Endothelial cell of umbilical vein (primary cell): ENCODE results near the gene LEPROT. TPM values are rescaled to one million over a fixed set of nuclear protein-coding genes. Genes with fewer than 3 reads are reported as not detected.
A peak's percentile ranks its signal among the peaks of the same experiment; 100 is the strongest.

ENCODE experiments used
- BruUV-seq: library from RNA; stranded (reverse); fragments of 400-500 nt; replicated peaks from 2 replicates; lab custom pipeline; 2021; lab: Mats Ljungman, UMichigan
- CTCF ChIA-PET: fragments of 300-600, 350-600 bp; sonication (Branson Sonifier 250); formaldehyde crosslinking; loops from one replicate; lab custom pipeline; 2021; ENCODE audit warnings: antibody characterized with exemption, inconsistent platforms; lab: Charles Lee
- POLR2A ChIA-PET: fragments of 300-600, 350-600 bp; sonication (Branson Sonifier 250); formaldehyde crosslinking; loops from one replicate; lab custom pipeline; 2021; ENCODE audit warnings: antibody characterized with exemption, inconsistent platforms; lab: Charles Lee
- DNase-seq: peaks from one replicate; pipeline ENCODE4 v3.0.0-alpha.2; 2011; ENCODE audit warnings: low read depth, low spot score
- FAIRE-seq: peaks from 2 replicates; lab custom pipeline; 2011; peaks lifted over from hg19 to GRCh38; lab: Jason Lieb, UNC
- H2AFZ ChIP-seq: 2 replicates; pipeline ENCODE4 v1.6.0; 2012; ENCODE audit warnings: low read depth, low read length, control low read depth, inconsistent platforms
- H3K27ac ChIP-seq: 2 replicates; pipeline ENCODE4 v1.5.1; 2011; ENCODE audit warnings: low read depth, mild to moderate bottlenecking, control low read depth, low read length, moderate library complexity; ENCODE audit not compliant: insufficient read depth
- H3K27me3 ChIP-seq, 2 experiments: 2 replicates each; pipeline versions ENCODE4 v1.6.0 to v1.6.1; 2011; ENCODE audit warnings: low read length in 2 of 2, mixed read lengths in 1 of 2; ENCODE audit not compliant: control insufficient read depth in 2 of 2, insufficient read depth in 2 of 2
- H3K36me3 ChIP-seq, 2 experiments: 2 replicates in 1 of 2; 3 replicates in 1 of 2; pipeline ENCODE4 v1.5.1; 2011; ENCODE audit warnings: low read length in 2 of 2, mild to moderate bottlenecking in 1 of 2, moderate library complexity in 1 of 2; ENCODE audit not compliant: control insufficient read depth in 2 of 2, insufficient read depth in 2 of 2; ENCODE audit errors: extremely low read depth in 1 of 2
- H3K4me1 ChIP-seq: 3 replicates; pipeline ENCODE4 v1.5.1; 2011; ENCODE audit warnings: mild to moderate bottlenecking, low read length; ENCODE audit not compliant: control insufficient read depth, insufficient read depth; ENCODE audit errors: extremely low read depth
- H3K4me2 ChIP-seq: 2 replicates; pipeline ENCODE4 v1.6.1; 2011; ENCODE audit warnings: low read length, control low read depth, mixed read lengths; ENCODE audit not compliant: insufficient read depth
- H3K4me3 ChIP-seq, 3 experiments: fragments of 200-600 bp in 1 of 3; sonication (generic), shearing (Covaris generic) in 1 of 3; replicated peaks in 1 of 3; 2 replicates each; pipeline ENCODE4 v1.5.1; 2011 to 2016; ENCODE audit warnings: control low read depth in 3 of 3, low read length in 3 of 3, mild to moderate bottlenecking in 2 of 3, inconsistent platforms in 1 of 3, low read depth in 1 of 3, moderate library complexity in 1 of 3; ENCODE audit not compliant: insufficient read depth in 1 of 3
- H3K79me2 ChIP-seq: 2 replicates; pipeline ENCODE4 v1.6.0; 2012; ENCODE audit warnings: low read length, inconsistent platforms; ENCODE audit not compliant: control insufficient read depth, insufficient read depth
- H3K9ac ChIP-seq: replicated peaks from 2 replicates; pipeline ENCODE3; 2011; ENCODE audit warnings: low read length, control low read depth; ENCODE audit not compliant: insufficient read depth; ENCODE audit errors: extremely low read depth
- H3K9me1 ChIP-seq: replicated peaks from 3 replicates; pipeline ENCODE4 v1.6.0; 2011; ENCODE audit warnings: mild to moderate bottlenecking, low read length; ENCODE audit not compliant: control insufficient read depth, insufficient read depth; ENCODE audit errors: extremely low read depth
- H3K9me3 ChIP-seq: replicated peaks from 2 replicates; pipeline ENCODE4 v1.5.1; 2012; ENCODE audit warnings: low read length, inconsistent platforms; ENCODE audit not compliant: control insufficient read depth, insufficient read depth
- H4K20me1 ChIP-seq: replicated peaks from 2 replicates; pipeline ENCODE3; 2011; ENCODE audit warnings: mild to moderate bottlenecking, low read length; ENCODE audit not compliant: control insufficient read depth, insufficient read depth; ENCODE audit errors: extremely low read depth
- EZH2 ChIP-seq: IDR thresholded peaks from 2 replicates; pipeline ENCODE4 v1.6.1; 2012; ENCODE audit warnings: borderline replicate concordance, low read depth, mild to moderate bottlenecking, moderate library complexity, low read length, inconsistent platforms; ENCODE audit not compliant: severe bottlenecking
- FOS ChIP-seq: IDR thresholded peaks from 2 replicates; pipeline ENCODE4 v1.6.1; 2011; ENCODE audit warnings: mild to moderate bottlenecking, low read length, moderate library complexity, borderline replicate concordance; ENCODE audit not compliant: insufficient read depth
- GATA2 ChIP-seq: IDR thresholded peaks from 2 replicates; pipeline ENCODE4 v1.7.0; 2011; ENCODE audit warnings: low read depth, mild to moderate bottlenecking, moderate library complexity, mixed read lengths, low read length; ENCODE audit not compliant: insufficient read length, insufficient read depth
- JUN ChIP-seq: IDR thresholded peaks from 2 replicates; pipeline ENCODE4 v1.6.1; 2011; ENCODE audit warnings: borderline replicate concordance, low read depth; ENCODE audit not compliant: insufficient read length, insufficient read depth
- MYC ChIP-seq: IDR thresholded peaks from one replicate; pipeline ENCODE4 v1.6.1; 2011; ENCODE audit warnings: mild to moderate bottlenecking, low read depth, low read length
- POLR2A ChIP-seq: IDR thresholded peaks from 2 replicates; pipeline ENCODE4 v1.6.1; 2012; ENCODE audit warnings: low read depth, mild to moderate bottlenecking, control low read depth, low read length
- dilution Hi-C: fragments of 300-500 bp; cut with MboI; formaldehyde crosslinking; loops from one replicate; pipeline ENCODE4 v1.15.0; 2019; ENCODE audit warnings: low sequenced_read_pairs; ENCODE audit not compliant: extremely low pct_ligation_motif_present
- intact Hi-C: fragments of 100-400 bp; cut with micrococcal nuclease; formaldehyde crosslinking; loops from one replicate; pipeline ENCODE4 v1.10.0; 2022
- polyA plus RNA-seq, 4 experiments: library from polyadenylated mRNA; depleted of rRNA in 3 of 4; stranded (reverse) in 3 of 4; unstranded in 1 of 4; fragments of >200 nt; gene quantifications; 2 replicates each; pipeline versions ENCODE4 v1.2.1 to v1.2.3, GENCODE V29; 2011 to 2012; ENCODE audit warnings: missing spikeins in 1 of 4
- total RNA-seq: library from RNA; stranded (reverse); gene quantifications from 2 replicates; pipeline ENCODE4 v1.2.3, GENCODE V29; 2021
- TF ChIP-seq, protein P1 (sequence below): IDR thresholded peaks from 2 replicates; pipeline ENCODE4 v1.6.1; 2011; ENCODE audit not compliant: insufficient read depth, insufficient read length
- TF ChIP-seq, protein P2 (sequence below), 2 donors: IDR thresholded peaks; 1 replicate in 1 of 2; 2 replicates in 1 of 2; pipeline ENCODE4 v1.5.1; 2011; ENCODE audit warnings: low read length in 2 of 2, mild to moderate bottlenecking in 2 of 2, moderate library complexity in 2 of 2, control low read depth in 1 of 2, inconsistent platforms in 1 of 2, low read depth in 1 of 2; ENCODE audit not compliant: insufficient read depth in 1 of 2; ENCODE audit errors: extremely low read depth in 1 of 2

LEPROT gene
- total and polyA plus RNA-seq, 2 donors (not counting 3 experiments of a cell fraction or from before 2014, with no cell fraction given), result 80.6 to 94.8 TPM

DNA sequence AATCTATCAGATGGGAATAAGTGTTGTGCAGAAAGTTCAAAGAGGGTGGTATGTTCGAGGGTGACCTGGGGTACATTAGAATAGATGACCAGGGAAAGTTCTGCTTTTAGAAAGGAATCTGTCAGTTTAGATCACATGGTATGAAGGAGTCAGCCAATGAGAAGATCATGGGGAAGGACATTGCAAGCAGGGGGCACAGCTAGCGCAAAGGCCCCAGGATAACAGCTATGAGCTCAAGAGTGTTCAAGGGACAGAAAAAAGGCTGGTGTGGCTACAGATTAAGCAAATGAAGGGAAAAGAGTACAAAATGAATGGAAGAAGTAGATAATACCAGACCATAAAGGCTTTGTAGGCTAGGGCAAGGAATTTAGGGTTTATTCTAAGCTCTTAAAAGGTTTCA is 8.6 kb downstream of the LEPROT start:
- POLR2A ChIA-PET, result interaction anchor here (1.8 kb wide), 1 partner anchor 9 kb away, joined by 6 read pairs; the partner anchor contains the start of genes LEPR and LEPROT
- H3K4me2 ChIP-seq, result peak overlapping the region; percentile 60
- H3K4me3 ChIP-seq, result no peak overlapping the region
- BruUV-seq, result no TSS peak
- peaks cover 2 to 24% of the 10 kb centered on the region in 2 experiments for H3K36me3 ChIP-seq
- dilution Hi-C loops (no loop called here), intact Hi-C loops (loop anchor here (1.0 to 10.0 kb wide), 4 partner anchors 98 to 1136 kb away; partner anchors contain the start of gene PDE4B)
- H3K79me2 ChIP-seq, result peaks cover 30% of the 10 kb centered on the region
- peaks cover 55% of the 10 kb centered on the region for H3K4me1 ChIP-seq
- peak overlapping the region; percentile 87 for H3K9ac ChIP-seq
- FAIRE-seq, result no peak
- TF ChIP-seq GATA2 (no peak), FOS (no peak), POLR2A (no peak), MYC (no peak), JUN (no peak), EZH2 (no peak)
- TF ChIP-seq, protein P1, sequence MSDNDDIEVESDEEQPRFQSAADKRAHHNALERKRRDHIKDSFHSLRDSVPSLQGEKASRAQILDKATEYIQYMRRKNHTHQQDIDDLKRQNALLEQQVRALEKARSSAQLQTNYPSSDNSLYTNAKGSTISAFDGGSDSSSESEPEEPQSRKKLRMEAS, result no peak
- TF ChIP-seq, protein P2, sequence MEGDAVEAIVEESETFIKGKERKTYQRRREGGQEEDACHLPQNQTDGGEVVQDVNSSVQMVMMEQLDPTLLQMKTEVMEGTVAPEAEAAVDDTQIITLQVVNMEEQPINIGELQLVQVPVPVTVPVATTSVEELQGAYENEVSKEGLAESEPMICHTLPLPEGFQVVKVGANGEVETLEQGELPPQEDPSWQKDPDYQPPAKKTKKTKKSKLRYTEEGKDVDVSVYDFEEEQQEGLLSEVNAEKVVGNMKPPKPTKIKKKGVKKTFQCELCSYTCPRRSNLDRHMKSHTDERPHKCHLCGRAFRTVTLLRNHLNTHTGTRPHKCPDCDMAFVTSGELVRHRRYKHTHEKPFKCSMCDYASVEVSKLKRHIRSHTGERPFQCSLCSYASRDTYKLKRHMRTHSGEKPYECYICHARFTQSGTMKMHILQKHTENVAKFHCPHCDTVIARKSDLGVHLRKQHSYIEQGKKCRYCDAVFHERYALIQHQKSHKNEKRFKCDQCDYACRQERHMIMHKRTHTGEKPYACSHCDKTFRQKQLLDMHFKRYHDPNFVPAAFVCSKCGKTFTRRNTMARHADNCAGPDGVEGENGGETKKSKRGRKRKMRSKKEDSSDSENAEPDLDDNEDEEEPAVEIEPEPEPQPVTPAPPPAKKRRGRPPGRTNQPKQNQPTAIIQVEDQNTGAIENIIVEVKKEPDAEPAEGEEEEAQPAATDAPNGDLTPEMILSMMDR (IDR thresholded peaks at IDR 0.05; ENCODE audit: extremely low read depth in 1 of 2, insufficient read depth in 1 of 2, low read depth in 1 of 2, low read length in 2 of 2), result no peak
- no peaks in the 10 kb centered on the region for H3K9me1 ChIP-seq
- no peak overlapping the region for H2AFZ ChIP-seq
- H3K9me3 ChIP-seq, result no peaks in the 10 kb centered on the region
- H3K27me3 ChIP-seq, result no peaks in the 10 kb centered on the region
- peak overlapping the region; percentile 97 for H3K27ac ChIP-seq
- DNase-seq, result no peak
- no peaks in the 10 kb centered on the region for H4K20me1 ChIP-seq
- CTCF ChIA-PET, result interaction anchor here (1.3 to 7.7 kb wide), 3 partner anchors 20 to 258 kb away, joined by 3 to 104 read pairs (median 5); no protein-coding TSS in a partner anchor
